MM.1S (cell line): ENCODE measurements around the gene R3HDML.

Source experiments
- EZH2 ChIP-seq: fragments of 300-600 bp; sonication (generic); optimal IDR thresholded peaks from 2 replicates; pipeline ENCODE3; 2017; ENCODE audit warnings: low read depth, mild to moderate bottlenecking, antibody characterized with exemption, low read length, mixed read lengths
- TF ChIP-seq, protein P1 (sequence below): fragments of 300-600 bp; sonication (generic); IDR thresholded peaks from 2 replicates; pipeline ENCODE4 v1.5.1; 2016; ENCODE audit warnings: antibody characterized with exemption, low read length, mixed read lengths

DNA sequence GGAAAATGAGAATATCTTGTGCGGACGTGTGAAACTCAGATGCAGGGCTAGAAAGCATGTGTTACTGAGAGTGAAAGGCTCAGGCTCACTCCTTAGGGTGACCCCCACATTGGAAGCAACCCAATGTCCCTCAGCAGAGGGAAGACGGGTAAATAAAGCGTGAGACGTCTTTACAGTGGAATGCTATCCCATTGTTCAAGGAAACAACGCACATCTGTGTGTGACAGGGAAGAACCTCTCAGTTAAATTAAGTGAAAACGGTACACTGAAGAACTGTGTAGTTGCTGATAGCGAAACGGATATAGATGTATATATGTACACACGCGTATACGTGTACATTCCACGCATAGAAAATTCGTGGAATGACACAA is 19.5 kb downstream of the R3HDML start:
- TF ChIP-seq, protein P1, sequence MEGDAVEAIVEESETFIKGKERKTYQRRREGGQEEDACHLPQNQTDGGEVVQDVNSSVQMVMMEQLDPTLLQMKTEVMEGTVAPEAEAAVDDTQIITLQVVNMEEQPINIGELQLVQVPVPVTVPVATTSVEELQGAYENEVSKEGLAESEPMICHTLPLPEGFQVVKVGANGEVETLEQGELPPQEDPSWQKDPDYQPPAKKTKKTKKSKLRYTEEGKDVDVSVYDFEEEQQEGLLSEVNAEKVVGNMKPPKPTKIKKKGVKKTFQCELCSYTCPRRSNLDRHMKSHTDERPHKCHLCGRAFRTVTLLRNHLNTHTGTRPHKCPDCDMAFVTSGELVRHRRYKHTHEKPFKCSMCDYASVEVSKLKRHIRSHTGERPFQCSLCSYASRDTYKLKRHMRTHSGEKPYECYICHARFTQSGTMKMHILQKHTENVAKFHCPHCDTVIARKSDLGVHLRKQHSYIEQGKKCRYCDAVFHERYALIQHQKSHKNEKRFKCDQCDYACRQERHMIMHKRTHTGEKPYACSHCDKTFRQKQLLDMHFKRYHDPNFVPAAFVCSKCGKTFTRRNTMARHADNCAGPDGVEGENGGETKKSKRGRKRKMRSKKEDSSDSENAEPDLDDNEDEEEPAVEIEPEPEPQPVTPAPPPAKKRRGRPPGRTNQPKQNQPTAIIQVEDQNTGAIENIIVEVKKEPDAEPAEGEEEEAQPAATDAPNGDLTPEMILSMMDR: no peak
- TF ChIP-seq EZH2: no peak
